DMS53 treated with DMSO at 0.1 percent for 48 hours (cell line): Measurements from ENCODE around the gene MYL4.
A peak's percentile ranks its signal among the peaks of the same experiment; 100 is the strongest.
"Not testable (repeated sequence)": the region's sequence is repeated elsewhere in the genome, so short reads cannot be mapped to it uniquely, and the experiment has no call there.

ENCODE experiments used
- DNase-seq: peaks from one replicate; lab custom pipeline; 2025; ENCODE audit not compliant: unreplicated experiment; lab: John Stamatoyannopoulos, UW

MYL4 gene

GRCh38 chr17:47192554-47192953, 16.6 kb upstream of the MYL4 start:
- DNase-seq = peak; percentile 91

- no peak for DNase-seq
Measured at GRCh38 chr17:47193931-47194511, 15.1 kb upstream of the MYL4 start.

GRCh38 chr17:47197821-47198220, 11.3 kb upstream of the MYL4 start:
- DNase-seq = no peak

- DNase-seq = no peak
Measured at GRCh38 chr17:47199627-47200324, 9.4 kb upstream of the MYL4 start.

- DNase-seq = no peak
Measured at GRCh38 chr17:47200325-47200664, 8.9 kb upstream of the MYL4 start.

GRCh38 chr17:47201166-47201565, 8.0 kb upstream of the MYL4 start:
- no peak for DNase-seq

- no peak for DNase-seq
Measured at GRCh38 chr17:47203984-47204721, 5.0 kb upstream of the MYL4 start.

GRCh38 chr17:47204722-47205418, 4.3 kb upstream of the MYL4 start:
- DNase-seq = no peak

- DNase-seq = no peak
Measured at GRCh38 chr17:47205419-47205963, 3.7 kb upstream of the MYL4 start.

GRCh38 chr17:47207143-47208067, 1.7 kb upstream of the MYL4 start:
- no peak for DNase-seq

- no peak for DNase-seq
Measured at GRCh38 chr17:47209499-47209898, 351 bp downstream of the MYL4 start.

GRCh38 chr17:47210105-47210504, 957 bp downstream of the MYL4 start:
- no peak for DNase-seq

- DNase-seq = no peak
Measured at GRCh38 chr17:47210779-47211178, 1.6 kb downstream of the MYL4 start.

- no peak for DNase-seq
Measured at GRCh38 chr17:47212458-47212857, 3.3 kb downstream of the MYL4 start.

- no peak for DNase-seq
Measured at GRCh38 chr17:47213540-47213939, 4.4 kb downstream of the MYL4 start.

- no peak for DNase-seq
Measured at GRCh38 chr17:47214931-47215330, 5.8 kb downstream of the MYL4 start.

- DNase-seq = not testable (repeated sequence)
Measured at GRCh38 chr17:47216821-47217220, 7.7 kb downstream of the MYL4 start.

- DNase-seq = not testable (repeated sequence)
Measured at GRCh38 chr17:47217279-47217678, 8.1 kb downstream of the MYL4 start.

GRCh38 chr17:47218896-47219430, 9.8 kb downstream of the MYL4 start:
- DNase-seq = no peak
